HG02588 (cell line): ENCODE results near the gene RMRP.

Experiments used
- ATAC-seq: cut with Tn5 transposase; IDR thresholded peaks from one replicate; pipeline ENCODE4 v1.9.1; 2021; ENCODE audit warnings: mild to moderate bottlenecking, moderate library complexity; ENCODE audit not compliant: unreplicated experiment

RMRP gene

DNA sequence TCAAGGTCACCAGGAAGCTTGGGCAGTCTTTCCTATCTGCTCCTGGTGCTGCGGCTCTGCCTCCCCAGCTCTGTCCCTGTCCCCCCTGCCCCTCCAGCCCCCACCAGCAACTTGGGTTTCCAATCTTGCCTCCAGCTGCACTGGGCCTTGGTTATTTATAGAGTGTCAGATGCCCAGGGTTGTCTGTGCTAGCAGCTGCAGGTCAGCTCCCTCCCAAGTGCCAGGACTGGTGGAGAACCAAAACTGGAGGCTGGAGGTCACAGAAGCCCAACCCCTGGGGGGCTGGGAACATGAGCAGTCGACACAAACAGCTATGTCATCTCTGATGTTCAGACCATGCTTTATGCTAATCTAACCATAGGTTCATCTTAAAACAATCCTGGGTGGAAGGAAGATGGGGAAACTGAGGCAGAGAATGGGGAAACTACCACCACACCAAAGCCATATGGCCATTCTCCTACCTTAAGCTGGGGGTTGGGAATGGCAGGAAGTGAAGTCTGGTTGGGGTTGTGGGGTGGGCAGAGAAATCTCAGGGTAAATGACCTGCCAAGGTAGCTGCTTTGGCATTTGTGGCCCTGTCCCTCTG is 30.2 kb upstream of the RMRP start:
- ATAC-seq, result no peak

DNA sequence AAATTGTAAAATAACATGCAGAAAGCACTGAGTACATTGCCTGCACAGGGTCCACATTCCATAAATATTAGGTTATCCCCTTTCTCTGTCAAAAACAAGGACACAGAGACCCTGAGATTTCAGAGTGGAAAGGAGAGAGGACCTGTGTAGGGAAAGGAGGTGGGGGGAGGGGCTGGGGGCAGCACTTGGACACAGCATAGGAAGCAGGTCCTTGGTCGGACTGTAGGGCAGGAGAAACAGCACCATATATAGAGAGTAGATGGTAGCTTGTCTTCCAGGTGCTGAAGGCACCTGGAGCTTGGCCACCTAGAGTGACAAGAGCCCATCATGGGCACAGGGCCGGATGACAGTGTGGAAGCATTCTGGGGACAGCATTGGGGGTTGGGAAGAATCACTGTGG is 29.5 kb upstream of the RMRP start:
- ATAC-seq, result no peak

DNA sequence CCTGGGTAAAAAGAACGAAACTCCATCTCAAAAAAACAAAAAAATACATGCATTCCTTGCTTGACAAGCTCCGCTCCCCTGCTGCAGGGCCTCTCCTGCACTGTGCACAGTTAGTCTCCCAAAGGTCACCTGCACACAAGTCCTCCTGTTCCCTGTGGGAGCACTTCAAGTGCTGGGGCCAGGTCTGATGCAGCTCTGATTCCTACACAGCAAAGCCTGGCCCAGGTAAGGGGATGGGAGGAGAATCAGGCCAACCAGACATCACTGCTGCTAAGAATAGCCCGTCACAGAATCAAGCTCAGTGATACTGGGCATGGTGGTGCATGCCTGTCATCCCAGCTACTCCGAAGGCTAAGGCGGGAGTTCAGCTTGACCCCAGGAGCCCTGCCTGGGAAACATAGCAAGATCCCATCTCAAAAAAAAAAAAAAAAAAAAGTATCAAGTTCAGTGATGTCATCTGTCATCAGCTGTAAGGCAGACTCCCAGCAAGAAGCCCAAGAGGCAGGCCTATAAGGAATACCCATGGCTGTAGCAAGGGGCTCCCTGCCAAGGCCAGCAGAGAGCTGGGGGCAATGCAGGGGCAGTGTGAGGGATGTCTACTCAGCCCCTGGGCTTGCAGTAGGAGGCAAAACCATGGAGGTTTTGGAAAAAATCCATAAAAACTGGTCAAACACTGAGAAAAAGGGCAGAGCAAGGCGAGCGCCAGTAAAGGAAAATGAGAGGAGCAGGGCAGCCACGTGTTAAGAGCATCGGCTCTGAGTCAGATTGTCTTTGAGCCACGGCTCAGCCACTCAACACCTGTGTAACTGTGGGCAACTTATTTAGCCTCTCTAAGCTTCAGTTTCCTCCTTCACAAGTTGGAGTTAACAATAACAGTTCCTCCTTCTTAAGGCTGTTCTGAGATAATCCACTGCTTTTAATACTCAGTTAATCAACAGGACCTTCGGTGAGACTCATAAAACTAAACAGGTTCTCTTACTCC is 28.7 kb upstream of the RMRP start:
- no peak for ATAC-seq

DNA sequence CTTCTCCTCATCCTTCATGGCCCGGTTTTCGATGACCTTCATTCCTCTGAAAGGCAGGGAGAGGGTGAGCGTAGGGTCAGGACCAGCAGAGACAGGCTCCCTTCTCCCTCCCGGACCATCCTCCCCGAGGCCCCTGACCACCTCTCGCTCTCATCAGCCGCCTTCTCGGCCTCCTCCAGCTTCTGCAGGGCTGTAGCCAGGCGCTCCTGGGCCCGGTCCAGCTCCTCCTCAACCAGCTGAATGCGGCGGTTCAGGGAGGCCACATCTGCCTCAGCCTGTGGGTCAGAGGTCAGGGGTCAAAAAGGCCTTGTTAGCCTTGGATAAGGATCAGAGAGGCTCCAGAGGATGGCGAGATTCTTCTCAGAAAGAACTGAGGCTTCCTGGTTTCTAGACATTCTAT is 27.7 kb upstream of the RMRP start:
- no peak for ATAC-seq

DNA sequence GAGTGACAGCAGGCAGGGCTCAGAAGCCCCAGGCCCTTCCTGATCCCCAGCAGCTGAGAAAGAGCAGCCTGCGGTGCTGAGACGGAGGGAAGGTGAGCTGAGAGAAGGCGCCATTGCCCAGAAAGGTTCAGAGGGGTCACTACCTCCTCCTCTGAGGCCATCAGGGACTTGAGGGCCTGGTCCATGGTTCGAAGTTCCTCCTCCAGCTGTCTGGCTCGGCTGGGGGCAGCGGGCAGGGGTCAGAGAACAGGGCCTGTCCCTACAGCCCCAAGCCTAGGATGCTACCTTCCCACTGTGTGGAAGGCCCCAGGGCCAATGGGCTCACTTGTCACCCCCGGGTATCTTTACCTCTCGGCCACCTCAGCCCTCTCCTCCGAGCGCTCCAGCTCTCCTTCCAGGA is 27.1 kb upstream of the RMRP start:
- no peak for ATAC-seq

DNA sequence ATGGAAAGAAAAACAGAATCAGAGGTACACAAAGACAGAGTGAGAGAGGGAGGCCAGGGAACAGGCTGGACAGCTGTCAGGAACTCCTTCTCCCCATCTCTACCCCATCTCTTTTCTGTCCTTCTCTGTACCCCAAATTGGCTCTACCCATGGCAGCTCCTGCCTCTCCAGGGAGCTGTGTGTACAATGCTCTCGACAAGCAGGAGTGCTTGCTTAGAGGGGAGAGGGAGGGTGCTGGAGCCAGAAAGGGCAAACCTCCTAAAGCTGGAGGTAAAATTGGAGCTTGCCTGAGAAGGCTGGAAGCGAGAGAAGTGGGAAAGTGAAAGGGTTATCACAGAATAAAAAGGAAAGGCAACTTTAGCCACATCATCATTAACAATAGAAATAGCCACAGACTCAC is 25.5 kb upstream of the RMRP start:
- ATAC-seq, result no peak

DNA sequence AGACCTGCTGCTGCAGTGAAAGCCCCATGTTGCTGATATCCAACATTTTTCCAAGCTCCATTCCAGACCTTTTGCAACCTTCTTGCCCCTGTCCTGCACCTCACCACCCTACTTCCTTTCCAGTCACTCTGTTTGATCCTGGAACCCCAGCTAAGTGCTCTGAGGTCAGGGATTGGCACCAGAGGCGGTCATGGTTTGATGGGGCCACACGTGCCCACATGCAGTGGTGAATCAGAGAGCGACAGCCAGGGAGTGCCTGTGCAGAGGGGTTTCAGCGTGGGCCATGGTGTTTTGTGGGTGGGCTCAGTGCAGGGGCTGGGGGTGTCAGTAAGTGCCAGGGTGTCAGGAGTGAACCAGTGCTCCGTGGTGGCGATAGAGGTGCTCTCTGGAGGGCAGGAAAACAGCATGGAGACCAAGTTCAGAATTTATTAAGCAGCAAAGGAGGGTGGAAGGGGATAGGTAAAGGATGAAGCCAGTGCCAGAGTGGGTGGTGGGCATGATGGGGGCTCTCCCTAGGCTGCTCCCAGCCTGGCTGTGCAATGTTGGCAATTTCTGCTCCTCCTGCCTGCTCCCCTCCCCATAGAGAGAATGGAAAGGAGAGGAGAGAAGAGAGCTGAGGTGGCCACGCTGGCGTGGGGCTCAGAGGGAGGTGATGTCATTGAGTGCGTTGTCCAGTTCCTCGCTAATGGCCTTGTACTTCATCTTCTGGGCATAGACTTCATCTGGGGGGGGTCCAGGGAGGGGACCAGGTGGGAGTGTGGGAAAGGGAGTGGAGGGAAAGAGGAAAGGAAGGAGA is 24.9 kb upstream of the RMRP start:
- no peak for ATAC-seq

DNA sequence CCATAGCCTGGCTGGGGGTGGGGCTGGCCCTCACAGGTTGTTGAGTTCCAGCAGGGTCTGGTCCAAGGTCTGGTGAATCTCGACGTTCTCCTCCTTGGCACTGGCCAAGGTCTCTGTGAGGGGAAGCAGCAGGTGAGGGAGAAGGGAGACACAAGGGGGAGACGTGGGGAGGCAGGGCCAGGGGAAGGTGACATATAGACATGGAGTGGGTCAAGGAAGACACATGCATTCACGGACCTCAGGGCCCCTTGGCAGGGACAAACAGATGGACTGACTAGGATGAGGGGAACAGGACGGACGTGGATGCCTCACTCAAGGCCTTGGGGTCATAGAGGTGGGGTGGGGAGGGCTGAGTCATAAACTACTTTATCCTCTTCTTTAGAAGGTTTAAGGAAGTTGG is 24.2 kb upstream of the RMRP start:
- ATAC-seq, result no peak

DNA sequence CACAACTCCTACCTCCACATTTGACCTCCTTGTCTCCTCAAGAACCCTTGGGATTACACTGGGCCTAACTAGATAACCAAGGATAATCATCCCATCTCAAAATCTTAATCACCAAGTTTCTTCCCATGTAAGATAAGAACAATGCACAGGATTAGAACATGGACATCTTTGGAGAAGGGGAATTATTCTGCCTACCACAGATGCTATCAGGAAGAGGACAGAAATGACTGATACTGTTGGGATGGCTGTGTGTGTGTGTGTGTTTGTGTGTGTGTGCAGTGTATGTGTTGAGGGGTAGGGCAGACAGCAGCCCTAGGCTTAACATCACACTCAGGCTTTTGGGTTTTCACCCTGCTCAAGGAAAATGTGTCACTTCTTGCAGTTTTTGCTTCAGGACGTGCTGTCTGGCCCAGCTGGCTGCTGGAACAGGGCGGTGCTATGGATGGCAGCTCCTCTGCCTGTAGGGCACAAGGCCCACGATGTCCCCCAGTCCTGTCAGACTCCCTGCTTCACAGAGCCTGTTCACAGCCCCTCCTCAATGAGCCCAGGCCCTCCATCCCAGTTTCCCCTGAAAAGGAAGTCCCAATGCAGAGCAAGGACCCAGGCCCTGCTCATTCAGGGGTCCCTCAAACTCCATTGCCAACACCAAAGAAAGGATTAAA is 23.7 kb upstream of the RMRP start:
- ATAC-seq, result no peak

DNA sequence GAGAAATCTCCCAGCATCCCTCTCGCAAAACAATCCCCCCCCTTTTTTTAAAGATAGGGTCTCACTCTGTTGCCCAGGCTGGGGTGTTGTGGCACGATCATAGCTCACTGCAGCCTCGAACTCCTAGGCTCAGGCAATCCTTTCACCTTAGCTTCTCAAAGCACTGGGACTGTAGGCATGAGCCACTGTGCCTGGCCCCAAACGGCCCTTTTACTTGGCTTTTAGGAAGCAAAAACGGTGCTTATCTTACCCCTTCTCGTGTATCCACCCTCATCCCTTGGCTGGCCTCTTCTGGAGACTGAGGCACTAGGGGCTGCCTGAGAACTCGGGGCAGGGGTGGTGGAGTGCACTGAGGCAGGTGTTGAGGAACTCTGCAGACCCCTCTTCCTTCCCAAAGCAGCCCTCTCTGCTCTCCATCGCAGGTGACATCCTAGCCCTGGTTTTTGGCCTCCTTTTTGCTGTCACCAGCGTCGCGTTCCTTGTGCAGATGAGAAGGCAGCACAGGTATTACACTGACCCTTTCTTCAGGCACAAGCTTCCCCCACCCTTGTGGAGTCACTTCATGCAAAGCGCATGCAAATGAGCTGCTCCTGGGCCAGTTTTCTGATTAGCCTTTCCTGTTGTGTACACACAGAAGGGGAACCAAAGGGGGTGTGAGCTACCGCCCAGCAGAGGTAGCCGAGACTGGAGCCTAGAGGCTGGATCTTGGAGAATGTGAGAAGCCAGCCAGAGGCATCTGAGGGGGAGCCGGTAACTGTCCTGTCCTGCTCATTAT is 22.7 kb upstream of the RMRP start:
- no peak for ATAC-seq

DNA sequence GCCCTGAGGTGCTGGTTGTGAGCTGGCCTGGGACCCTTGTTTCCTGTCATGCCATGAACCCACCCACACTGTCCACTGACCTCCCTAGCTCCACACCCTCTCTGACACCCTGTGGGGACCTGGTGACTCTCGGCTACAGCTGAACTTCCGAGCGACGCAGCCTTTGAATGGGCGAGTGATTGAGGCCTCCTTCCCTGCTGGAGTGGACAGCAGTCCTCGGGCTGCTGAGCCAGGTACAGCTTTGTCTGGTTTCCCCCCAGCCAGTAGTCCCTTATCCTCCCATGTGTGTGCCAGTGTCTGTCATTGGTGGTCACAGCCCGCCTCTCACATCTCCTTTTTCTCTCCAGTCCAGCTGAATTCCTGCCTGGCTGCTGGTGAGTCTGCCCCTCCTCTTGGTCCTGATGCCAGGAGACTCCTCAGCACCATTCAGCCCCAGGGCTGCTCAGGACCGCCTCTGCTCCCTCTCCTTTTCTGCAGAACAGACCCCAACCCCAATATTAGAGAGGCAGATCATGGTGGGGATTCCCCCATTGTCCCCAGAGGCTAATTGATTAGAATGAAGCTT is 22.0 kb upstream of the RMRP start:
- ATAC-seq, result no peak

DNA sequence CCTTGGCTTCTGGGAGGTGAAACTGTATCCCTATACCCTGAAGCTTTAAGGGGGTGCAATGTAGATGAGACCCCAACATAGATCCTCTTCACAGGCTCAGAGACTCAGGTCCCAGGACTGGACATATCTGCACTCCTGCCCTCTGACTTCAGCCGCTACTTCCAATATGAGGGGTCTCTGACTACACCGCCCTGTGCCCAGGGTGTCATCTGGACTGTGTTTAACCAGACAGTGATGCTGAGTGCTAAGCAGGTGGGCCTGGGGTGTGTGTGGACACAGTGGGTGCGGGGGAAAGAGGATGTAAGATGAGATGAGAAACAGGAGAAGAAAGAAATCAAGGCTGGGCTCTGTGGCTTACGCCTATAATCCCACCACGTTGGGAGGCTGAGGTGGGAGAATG is 21.3 kb upstream of the RMRP start:
- no peak for ATAC-seq

DNA sequence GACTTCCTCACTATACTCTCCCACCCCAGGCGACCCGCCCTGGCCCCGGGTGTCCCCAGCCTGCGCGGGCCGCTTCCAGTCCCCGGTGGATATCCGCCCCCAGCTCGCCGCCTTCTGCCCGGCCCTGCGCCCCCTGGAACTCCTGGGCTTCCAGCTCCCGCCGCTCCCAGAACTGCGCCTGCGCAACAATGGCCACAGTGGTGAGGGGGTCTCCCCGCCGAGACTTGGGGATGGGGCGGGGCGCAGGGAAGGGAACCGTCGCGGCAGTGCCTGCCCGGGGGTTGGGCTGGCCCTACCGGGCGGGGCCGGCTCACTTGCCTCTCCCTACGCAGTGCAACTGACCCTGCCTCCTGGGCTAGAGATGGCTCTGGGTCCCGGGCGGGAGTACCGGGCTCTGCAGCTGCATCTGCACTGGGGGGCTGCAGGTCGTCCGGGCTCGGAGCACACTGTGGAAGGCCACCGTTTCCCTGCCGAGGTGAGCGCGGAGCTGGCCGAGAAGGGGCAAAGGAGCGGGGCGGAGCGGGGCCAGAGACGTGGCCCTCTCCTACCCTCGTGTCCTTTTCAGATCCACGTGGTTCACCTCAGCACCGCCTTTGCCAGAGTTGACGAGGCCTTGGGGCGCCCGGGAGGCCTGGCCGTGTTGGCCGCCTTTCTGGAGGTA is 18.0 kb upstream of the RMRP start:
- peak; percentile 46 for ATAC-seq

DNA sequence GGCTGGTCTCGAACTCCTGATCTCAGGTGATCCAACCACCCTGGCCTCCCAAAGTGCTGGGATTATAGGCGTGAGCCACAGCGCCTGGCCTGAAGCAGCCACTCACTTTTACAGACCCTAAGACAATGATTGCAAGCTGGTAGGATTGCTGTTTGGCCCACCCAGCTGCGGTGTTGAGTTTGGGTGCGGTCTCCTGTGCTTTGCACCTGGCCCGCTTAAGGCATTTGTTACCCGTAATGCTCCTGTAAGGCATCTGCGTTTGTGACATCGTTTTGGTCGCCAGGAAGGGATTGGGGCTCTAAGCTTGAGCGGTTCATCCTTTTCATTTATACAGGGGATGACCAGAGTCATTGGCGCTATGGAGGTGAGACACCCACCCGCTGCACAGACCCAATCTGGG is 17.4 kb upstream of the RMRP start:
- no peak for ATAC-seq

DNA sequence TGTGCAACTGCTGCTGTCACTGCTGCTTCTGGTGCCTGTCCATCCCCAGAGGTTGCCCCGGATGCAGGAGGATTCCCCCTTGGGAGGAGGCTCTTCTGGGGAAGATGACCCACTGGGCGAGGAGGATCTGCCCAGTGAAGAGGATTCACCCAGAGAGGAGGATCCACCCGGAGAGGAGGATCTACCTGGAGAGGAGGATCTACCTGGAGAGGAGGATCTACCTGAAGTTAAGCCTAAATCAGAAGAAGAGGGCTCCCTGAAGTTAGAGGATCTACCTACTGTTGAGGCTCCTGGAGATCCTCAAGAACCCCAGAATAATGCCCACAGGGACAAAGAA is 16.2 kb upstream of the RMRP start:
- no peak for ATAC-seq

DNA sequence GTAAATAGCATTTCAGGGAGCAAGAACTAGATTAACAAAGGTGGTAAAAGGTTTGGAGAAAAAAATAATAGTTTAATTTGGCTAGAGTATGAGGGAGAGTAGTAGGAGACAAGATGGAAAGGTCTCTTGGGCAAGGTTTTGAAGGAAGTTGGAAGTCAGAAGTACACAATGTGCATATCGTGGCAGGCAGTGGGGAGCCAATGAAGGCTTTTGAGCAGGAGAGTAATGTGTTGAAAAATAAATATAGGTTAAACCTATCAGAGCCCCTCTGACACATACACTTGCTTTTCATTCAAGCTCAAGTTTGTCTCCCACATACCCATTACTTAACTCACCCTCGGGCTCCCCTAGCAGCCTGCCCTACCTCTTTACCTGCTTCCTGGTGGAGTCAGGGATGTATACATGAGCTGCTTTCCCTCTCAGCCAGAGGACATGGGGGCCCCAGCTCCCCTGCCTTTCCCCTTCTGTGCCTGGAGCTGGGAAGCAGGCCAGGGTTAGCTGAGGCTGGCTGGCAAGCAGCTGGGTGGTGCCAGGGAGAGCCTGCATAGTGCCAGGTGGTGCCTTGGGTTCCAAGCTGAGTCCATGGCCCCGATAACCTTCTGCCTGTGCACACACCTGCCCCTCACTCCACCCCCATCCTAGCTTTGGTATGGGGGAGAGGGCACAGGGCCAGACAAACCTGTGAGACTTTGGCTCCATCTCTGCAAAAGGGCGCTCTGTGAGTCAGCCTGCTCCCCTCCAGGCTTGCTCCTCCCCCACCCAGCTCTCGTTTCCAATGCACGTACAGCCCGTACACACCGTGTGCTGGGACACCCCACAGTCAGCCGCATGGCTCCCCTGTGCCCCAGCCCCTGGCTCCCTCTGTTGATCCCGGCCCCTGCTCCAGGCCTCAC is 15.6 kb upstream of the RMRP start, which contains the start of gene CA9:
TSS of gene CA9 (plus strand) at position 797 of the 893 bp plus-strand sequence. CDS start at position 829, 32 bp downstream.
- ATAC-seq, result no peak

DNA sequence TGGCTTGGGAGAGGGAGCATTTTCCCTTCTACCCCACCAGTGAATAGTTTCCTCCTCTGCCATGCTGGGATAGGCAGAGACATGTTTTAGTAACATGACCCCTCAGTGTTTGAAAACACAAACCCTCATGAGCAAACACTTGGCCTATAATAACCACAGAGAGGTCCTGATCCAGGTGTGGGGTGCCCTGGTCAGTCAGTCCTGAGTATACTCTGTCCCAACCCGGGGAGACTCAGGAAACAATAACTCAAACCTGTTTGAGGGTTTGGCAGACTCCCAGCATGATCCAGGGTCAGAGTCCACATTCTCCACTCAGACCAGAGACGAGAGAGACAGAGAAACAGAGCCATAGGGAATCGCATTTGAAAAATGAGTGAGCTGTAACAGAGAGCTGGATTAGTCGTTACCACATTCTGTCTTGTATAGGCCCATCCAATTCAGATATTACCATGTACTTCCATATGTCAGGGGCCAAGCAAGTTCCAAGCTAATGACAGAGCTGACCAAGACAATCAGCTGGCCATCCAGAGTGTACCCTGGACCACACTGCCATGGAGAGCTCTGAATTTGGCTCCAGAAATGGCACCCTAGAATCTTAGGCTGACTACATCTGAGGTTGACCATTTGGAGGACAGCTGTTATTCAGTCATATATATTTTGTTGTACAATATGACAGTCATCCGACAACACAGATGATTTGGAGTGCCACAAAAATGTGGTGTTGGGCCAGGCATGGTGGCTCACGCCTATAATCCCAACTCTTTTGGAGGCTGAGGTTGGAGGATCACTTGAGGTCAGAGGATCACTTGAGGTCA is 11.7 kb upstream of the RMRP start:
- no peak for ATAC-seq

DNA sequence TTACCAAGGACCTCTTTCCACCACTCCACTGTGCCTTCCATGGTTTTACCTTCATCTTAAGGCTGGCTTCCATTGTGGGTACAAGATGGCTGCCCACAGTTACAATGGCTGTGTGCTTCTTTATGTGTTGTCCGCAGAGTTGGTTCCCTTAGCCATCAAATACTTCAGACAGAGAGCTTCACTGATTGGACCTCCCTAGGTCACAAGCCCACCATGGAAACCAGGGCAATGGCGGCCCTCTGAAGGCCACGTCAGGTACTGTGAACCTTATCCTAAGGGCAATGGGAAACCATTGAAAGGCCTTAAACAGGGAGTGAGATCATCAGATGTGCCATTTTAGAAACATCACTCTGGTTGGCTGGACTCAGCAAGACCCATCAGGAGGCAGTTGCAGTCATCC is 10.1 kb upstream of the RMRP start:
- no peak for ATAC-seq
